ENCODE data around the gene FAM168A.
"Not testable (repeated sequence)": the region's sequence is repeated elsewhere in the genome, so short reads cannot be mapped to it uniquely, and the experiment has no call there.

Gene FAM168A

GRCh38 chr11:73513707-73514106 is 84.2 kb downstream of the FAM168A start:
- DNase-seq: no peak

- no peak for DNase-seq
Observed at GRCh38 chr11:73510877-73511276, 87.0 kb downstream of the FAM168A start.

GRCh38 chr11:73510106-73510505 is 87.8 kb downstream of the FAM168A start:
- DNase-seq: no peak

GRCh38 chr11:73509188-73509587 is 88.7 kb downstream of the FAM168A start:
- no peak for DNase-seq

- DNase-seq: no peak
Observed at GRCh38 chr11:73508243-73509176, 89.4 kb downstream of the FAM168A start.

GRCh38 chr11:73507086-73507485 is 90.8 kb downstream of the FAM168A start:
- no peak for DNase-seq

GRCh38 chr11:73506038-73506437 is 91.9 kb downstream of the FAM168A start:
- DNase-seq: no peak

GRCh38 chr11:73498343-73498742 is 99.6 kb downstream of the FAM168A start:
- DNase-seq: no peak

GRCh38 chr11:73496134-73496533 is 101.8 kb downstream of the FAM168A start:
- DNase-seq: no peak

- no peak for DNase-seq
Observed at GRCh38 chr11:73495731-73496130, 102.2 kb downstream of the FAM168A start.

- no peak for DNase-seq
Observed at GRCh38 chr11:73493956-73494598, 103.8 kb downstream of the FAM168A start.

- DNase-seq: no peak
Observed at GRCh38 chr11:73481626-73482025, 116.3 kb downstream of the FAM168A start.

- no peak for DNase-seq
Observed at GRCh38 chr11:73480677-73481076, 117.2 kb downstream of the FAM168A start.

- DNase-seq: no peak
Observed at GRCh38 chr11:73478737-73479347, 119.1 kb downstream of the FAM168A start.

GRCh38 chr11:73477518-73477917 is 120.4 kb downstream of the FAM168A start:
- DNase-seq: no peak

GRCh38 chr11:73475549-73476095 is 122.3 kb downstream of the FAM168A start:
- DNase-seq: no peak

- no peak for DNase-seq
Observed at GRCh38 chr11:73473252-73473651, 124.7 kb downstream of the FAM168A start.

- DNase-seq: not testable (repeated sequence)
Observed at GRCh38 chr11:73470036-73470612, 127.8 kb downstream of the FAM168A start.

- DNase-seq: no peak
Observed at GRCh38 chr11:73469401-73469800, 128.5 kb downstream of the FAM168A start.

GRCh38 chr11:73468590-73469161 is 129.2 kb downstream of the FAM168A start:
- DNase-seq: no peak

- DNase-seq: no peak
Observed at GRCh38 chr11:73467505-73467904, 130.4 kb downstream of the FAM168A start.

- DNase-seq: no peak
Observed at GRCh38 chr11:73466643-73467042, 131.3 kb downstream of the FAM168A start.

- DNase-seq: no peak
Observed at GRCh38 chr11:73465871-73466270, 132.0 kb downstream of the FAM168A start.

Data from DMS79 treated with DMSO at 0.1 percent for 48 hours (cell line).